Vagina (tissue), 2 donors: ENCODE measurements around the gene C7orf57. TPM values are rescaled to one million over a fixed set of nuclear protein-coding genes. Genes with fewer than 3 reads are reported as not detected.

Source experiments
- DNase-seq, 2 donors: peaks; one replicate each; pipeline ENCODE4 v3.0.0-alpha.2; 2017; ENCODE audit errors: extremely low spot score in 2 of 2
- H3K27ac ChIP-seq: fragments of 200-600 bp; sonication (generic); one replicate; pipeline ENCODE4 v1.5.1; 2019
- H3K27me3 ChIP-seq: fragments of 200-600 bp; sonication (generic); one replicate; pipeline ENCODE4 v1.5.1; 2019
- H3K36me3 ChIP-seq, 2 donors: fragments of 200-600 bp; sonication (generic); one replicate each; pipeline ENCODE4 v1.5.1; 2017 to 2019
- H3K4me1 ChIP-seq: fragments of 200-600 bp; sonication (generic); one replicate; pipeline ENCODE4 v1.5.1; 2019
- H3K4me3 ChIP-seq, 2 donors: fragments of 200-600 bp; sonication (generic); 1 replicate in 1 of 2; 2 replicates in 1 of 2; pipeline ENCODE4 v1.5.1; 2016 to 2019
- H3K9me3 ChIP-seq: fragments of 200-600 bp; sonication (generic); one replicate; pipeline ENCODE4 v1.5.1; 2019
- POLR2A ChIP-seq, 2 donors: fragments of 450-650 bp; IDR thresholded peaks; one replicate each; pipeline ENCODE4 v1.6.1; 2017; ENCODE audit warnings: antibody characterized with exemption in 2 of 2, mild to moderate bottlenecking in 2 of 2, moderate library complexity in 2 of 2
- POLR2AphosphoS5 ChIP-seq, 2 donors: sonication (generic); formaldehyde crosslinking; IDR thresholded peaks; one replicate each; pipeline ENCODE4 v1.9.0; 2017; ENCODE audit warnings: antibody characterized with exemption in 2 of 2, mild to moderate bottlenecking in 2 of 2, low read depth in 1 of 2; ENCODE audit not compliant: insufficient read depth in 1 of 2
- intact Hi-C: fragments of 100-400 bp; cut with DNase I; formaldehyde crosslinking; loops from one replicate; pipeline ENCODE4 v1.15.1; 2023
- total RNA-seq: library from RNA; depleted of rRNA; stranded (reverse); fragments of >200 nt; gene quantifications from one replicate; pipeline ENCODE4 v1.2.3, GENCODE V29; 2016
- TF ChIP-seq, protein P1 (sequence below), 3 experiments: fragments of 450-650 bp in 2 of 3; fragments of 200-600 bp in 1 of 3; sonication (generic) in 1 of 3; IDR thresholded peaks; one replicate each; pipeline ENCODE4 v1.5.1; 2017 to 2019; ENCODE audit warnings: antibody characterized with exemption in 3 of 3, mild to moderate bottlenecking in 2 of 3, moderate library complexity in 2 of 3

C7orf57 gene
- total RNA-seq, 1 donor from 2014 or later = not detected

DNA sequence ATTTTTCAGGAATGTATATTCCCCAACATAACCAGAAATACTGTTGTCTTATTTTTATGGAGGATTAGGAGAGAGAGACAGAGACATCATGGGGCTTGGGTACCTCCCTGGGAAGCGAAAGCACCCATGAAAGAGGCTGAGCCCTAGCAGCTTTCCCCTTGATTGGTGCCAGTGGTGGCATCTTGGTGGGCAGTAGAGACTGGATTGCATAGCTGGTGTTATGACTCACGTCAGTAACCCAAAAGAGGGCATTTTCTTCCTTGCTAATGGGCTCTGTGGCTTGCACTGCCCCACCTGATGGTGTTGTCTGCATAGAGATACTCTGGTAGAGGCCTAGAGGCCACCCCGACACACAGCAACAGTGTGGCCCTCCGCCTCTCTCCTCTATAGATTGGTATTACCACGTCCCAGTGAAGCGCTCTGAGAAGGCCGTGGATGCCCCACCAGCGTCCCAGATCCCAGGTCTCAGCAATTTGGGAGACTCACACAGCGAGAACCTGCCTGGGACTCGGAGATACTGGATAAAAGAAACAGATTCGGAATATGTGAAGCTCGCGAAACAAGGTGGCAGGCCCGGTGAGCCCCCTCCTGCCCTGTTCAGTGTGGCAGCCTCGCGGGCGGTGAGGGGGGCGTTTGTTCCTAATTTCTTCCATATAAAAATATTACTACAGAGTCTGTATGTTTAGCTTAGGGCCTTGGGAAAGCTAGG is 5.8 kb downstream of the C7orf57 start:
- Histone ChIP-seq H3K36me3 (no peaks in the 10 kb centered on the region), H3K4me3 (no peak overlapping the region), H3K4me1 (peaks cover 3% of the 10 kb centered on the region), H3K9me3 (no peaks in the 10 kb centered on the region), H3K27ac (no peak overlapping the region), H3K27me3 (no peaks in the 10 kb centered on the region)
- no peak for DNase-seq
- no peak for TF ChIP-seq POLR2AphosphoS5 (IDR thresholded peaks at IDR 0.05; ENCODE audit: insufficient read depth in 1 of 2, low read depth in 1 of 2)
- TF ChIP-seq POLR2A (IDR thresholded peaks at IDR 0.05) = no peak
- TF ChIP-seq, protein P1, sequence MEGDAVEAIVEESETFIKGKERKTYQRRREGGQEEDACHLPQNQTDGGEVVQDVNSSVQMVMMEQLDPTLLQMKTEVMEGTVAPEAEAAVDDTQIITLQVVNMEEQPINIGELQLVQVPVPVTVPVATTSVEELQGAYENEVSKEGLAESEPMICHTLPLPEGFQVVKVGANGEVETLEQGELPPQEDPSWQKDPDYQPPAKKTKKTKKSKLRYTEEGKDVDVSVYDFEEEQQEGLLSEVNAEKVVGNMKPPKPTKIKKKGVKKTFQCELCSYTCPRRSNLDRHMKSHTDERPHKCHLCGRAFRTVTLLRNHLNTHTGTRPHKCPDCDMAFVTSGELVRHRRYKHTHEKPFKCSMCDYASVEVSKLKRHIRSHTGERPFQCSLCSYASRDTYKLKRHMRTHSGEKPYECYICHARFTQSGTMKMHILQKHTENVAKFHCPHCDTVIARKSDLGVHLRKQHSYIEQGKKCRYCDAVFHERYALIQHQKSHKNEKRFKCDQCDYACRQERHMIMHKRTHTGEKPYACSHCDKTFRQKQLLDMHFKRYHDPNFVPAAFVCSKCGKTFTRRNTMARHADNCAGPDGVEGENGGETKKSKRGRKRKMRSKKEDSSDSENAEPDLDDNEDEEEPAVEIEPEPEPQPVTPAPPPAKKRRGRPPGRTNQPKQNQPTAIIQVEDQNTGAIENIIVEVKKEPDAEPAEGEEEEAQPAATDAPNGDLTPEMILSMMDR (IDR thresholded peaks at IDR 0.05) = no peak
- intact Hi-C loops = loop anchor here (10.0 kb wide), 1 partner anchor 64 kb away; no protein-coding TSS in a partner anchor

DNA sequence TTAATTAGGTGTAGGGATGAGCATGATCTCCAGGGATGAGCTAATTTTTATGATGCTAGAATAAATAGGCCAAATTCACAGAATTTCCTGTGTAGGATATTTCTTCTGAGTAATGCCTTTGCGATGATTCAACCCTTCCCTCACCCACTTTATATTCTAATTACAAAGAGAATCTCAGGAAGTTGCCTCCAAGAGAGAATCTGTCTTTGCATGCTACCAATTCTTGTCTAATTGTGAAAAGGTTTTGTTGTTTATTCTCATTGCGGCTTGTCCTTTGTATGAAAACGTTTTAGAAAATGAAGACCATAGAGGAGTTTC is 6.3 kb downstream of the C7orf57 start:
- H3K27ac ChIP-seq = no peak overlapping the region
- H3K4me1 ChIP-seq = no peaks in the 10 kb centered on the region
- H3K27me3 ChIP-seq = no peaks in the 10 kb centered on the region
- no peaks in the 10 kb centered on the region for H3K9me3 ChIP-seq
- no peak overlapping the region for H3K4me3 ChIP-seq
- H3K36me3 ChIP-seq = no peaks in the 10 kb centered on the region
- no peak for DNase-seq
- TF ChIP-seq, protein P1 (IDR thresholded peaks at IDR 0.05) = no peak
- TF ChIP-seq POLR2A (IDR thresholded peaks at IDR 0.05) (no peak), POLR2AphosphoS5 (IDR thresholded peaks at IDR 0.05; ENCODE audit: insufficient read depth in 1 of 2, low read depth in 1 of 2) (no peak)
- intact Hi-C loops = loop anchor here (10.0 kb wide), 1 partner anchor 63 kb away; no protein-coding TSS in a partner anchor

DNA sequence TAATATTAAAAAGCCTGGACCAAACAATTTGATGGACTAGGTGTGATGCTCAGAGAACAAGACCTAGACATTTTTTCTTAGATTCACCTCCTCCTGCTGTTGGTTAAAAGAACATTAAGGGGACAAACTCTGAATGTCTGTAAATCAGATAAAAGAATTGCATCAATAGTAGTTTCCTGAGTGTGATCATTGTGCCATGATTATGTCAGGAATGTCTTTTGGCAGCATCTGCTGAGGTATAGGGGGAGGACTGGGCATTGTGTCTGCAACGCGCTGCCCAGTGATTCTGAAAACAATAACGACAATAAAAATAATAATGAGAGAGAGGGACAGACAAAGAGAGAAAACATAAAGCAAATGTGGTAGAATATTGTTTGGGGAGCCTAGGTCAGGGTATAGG is 6.9 kb downstream of the C7orf57 start:
- Histone ChIP-seq H3K4me3 (no peak overlapping the region), H3K9me3 (no peaks in the 10 kb centered on the region), H3K27ac (no peak overlapping the region), H3K4me1 (no peaks in the 10 kb centered on the region), H3K36me3 (no peaks in the 10 kb centered on the region), H3K27me3 (no peaks in the 10 kb centered on the region)
- DNase-seq = no peak
- no peak for TF ChIP-seq POLR2AphosphoS5 (IDR thresholded peaks at IDR 0.05; ENCODE audit: insufficient read depth in 1 of 2, low read depth in 1 of 2)
- TF ChIP-seq POLR2A (IDR thresholded peaks at IDR 0.05) = no peak
- TF ChIP-seq, protein P1 (IDR thresholded peaks at IDR 0.05) = no peak
- intact Hi-C loops = loop anchor here (10.0 kb wide), 1 partner anchor 63 kb away; no protein-coding TSS in a partner anchor

DNA sequence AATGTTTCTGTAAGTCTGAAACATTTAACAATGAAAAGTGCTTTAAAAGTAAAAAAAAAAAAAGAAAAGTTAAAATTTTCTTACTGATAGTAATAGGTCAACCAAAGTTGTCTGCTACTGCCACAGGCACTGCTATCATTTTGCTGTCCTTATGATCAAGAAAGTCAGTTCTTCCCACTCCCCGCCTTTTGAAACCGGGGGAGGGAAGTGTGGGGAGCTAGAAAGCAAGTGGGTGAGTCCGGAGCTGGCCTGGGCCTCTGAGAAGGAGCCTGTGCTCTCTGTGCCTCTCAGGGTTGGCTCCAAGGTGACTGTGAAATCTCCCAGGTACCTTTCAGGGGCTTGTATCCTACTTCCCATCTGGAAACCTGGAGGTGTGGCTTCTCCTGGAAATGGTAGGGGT is 7.3 kb downstream of the C7orf57 start:
- TF ChIP-seq, protein P1 (IDR thresholded peaks at IDR 0.05) = no peak
- no peak for TF ChIP-seq POLR2AphosphoS5 (IDR thresholded peaks at IDR 0.05; ENCODE audit: insufficient read depth in 1 of 2, low read depth in 1 of 2)
- H3K9me3 ChIP-seq = no peaks in the 10 kb centered on the region
- H3K36me3 ChIP-seq = no peaks in the 10 kb centered on the region
- no peak overlapping the region for H3K4me3 ChIP-seq
- intact Hi-C loops = loop anchor here (10.0 kb wide), 1 partner anchor 62 kb away; no protein-coding TSS in a partner anchor
- no peak for DNase-seq
- no peak overlapping the region for H3K27ac ChIP-seq
- H3K4me1 ChIP-seq = no peaks in the 10 kb centered on the region
- no peaks in the 10 kb centered on the region for H3K27me3 ChIP-seq

DNA sequence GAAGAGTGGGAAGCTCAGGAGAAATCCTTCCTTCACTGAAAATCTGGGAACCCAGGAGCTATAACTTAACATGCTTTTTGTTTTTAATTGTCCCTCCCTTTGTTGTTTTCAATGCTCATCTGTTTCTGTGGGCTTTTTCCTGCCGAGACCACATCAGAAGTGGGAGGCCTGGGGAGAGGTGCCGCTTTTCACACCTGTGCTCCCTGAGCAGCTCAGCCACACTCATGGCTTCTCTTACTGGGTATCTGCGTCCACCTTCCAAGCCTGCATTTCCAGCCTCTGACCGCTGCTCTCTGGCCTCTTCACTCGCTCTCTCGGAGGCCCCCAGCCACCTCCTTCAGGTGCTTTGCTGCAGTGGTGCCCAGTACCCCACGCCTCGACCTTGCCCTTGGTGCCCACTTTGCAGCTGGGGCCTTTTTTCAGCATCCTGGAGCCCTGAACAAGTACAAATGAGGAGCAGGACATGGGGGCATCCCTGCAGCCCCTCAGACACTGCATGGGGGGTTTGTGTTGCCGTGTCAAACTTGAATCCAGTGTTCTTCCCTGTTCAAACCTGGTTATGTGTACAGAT is 9.9 kb downstream of the C7orf57 start:
- Histone ChIP-seq H3K4me3 (no peak overlapping the region), H3K36me3 (no peaks in the 10 kb centered on the region), H3K27ac (no peak overlapping the region), H3K9me3 (no peaks in the 10 kb centered on the region), H3K4me1 (no peaks in the 10 kb centered on the region), H3K27me3 (no peaks in the 10 kb centered on the region)
- DNase-seq = no peak
- TF ChIP-seq, protein P1 (IDR thresholded peaks at IDR 0.05) = no peak
- TF ChIP-seq POLR2AphosphoS5 (IDR thresholded peaks at IDR 0.05; ENCODE audit: insufficient read depth in 1 of 2, low read depth in 1 of 2) (no peak), POLR2A (IDR thresholded peaks at IDR 0.05) (no peak)
- intact Hi-C loops = loop anchor here (10.0 kb wide), 1 partner anchor 60 kb away; no protein-coding TSS in a partner anchor
